Right cardiac atrium (tissue), 5 donors: ENCODE results near the gene BGLAP. TPM values are rescaled to one million over a fixed set of nuclear protein-coding genes. Genes with fewer than 3 reads are reported as not detected.

Experiments used
- ATAC-seq, 2 donors: fragments of 200-7000 bp; cut with Tn5 transposase; one replicate each; pipeline versions ENCODE4 v1.8.0 to v1.9.1; 2020; ENCODE audit warnings: moderate library complexity in 2 of 2, mild to moderate bottlenecking in 1 of 2
- DNase-seq, 3 donors: peaks; one replicate each; pipeline ENCODE4 v3.0.0-alpha.2; 2020
- H3K27ac ChIP-seq: one replicate; pipeline ENCODE4 v1.5.1; 2013; ENCODE audit warnings: mild to moderate bottlenecking, low read length, control low read depth, moderate library complexity
- H3K27me3 ChIP-seq: one replicate; pipeline ENCODE4 v1.6.1; 2013; ENCODE audit not compliant: control insufficient read depth, insufficient read depth
- H3K4me1 ChIP-seq: one replicate; pipeline ENCODE4 v1.6.1; 2013; ENCODE audit warnings: low read length; ENCODE audit not compliant: control insufficient read depth, insufficient read depth
- H3K4me3 ChIP-seq: one replicate; pipeline ENCODE4 v1.5.1; 2013; ENCODE audit warnings: low read length, control low read depth
- H3K9me3 ChIP-seq: one replicate; pipeline ENCODE4 v1.6.1; 2013; ENCODE audit warnings: low read length; ENCODE audit not compliant: control insufficient read depth
- WGBS: extraction: QIAGEN DNeasy Blood & Tissue Kit; methylation state at CpG from one replicate; pipeline ENCODE4 v1.1.7; 2013; 5-methylcytosine and 5-hydroxymethylcytosine counted together
- intact Hi-C, 4 donors: fragments of 100-400 bp; cut with DNase I; formaldehyde crosslinking; loops; one replicate each; pipeline versions ENCODE4 v1.11.0 to v1.14.0; 2022 to 2023
- polyA plus RNA-seq: library from polyadenylated mRNA; stranded (reverse); fragments of 200-250 nt; gene quantifications from one replicate; pipeline ENCODE4 v1.2.3, GENCODE V29; 2013
- total RNA-seq, 4 donors: library from RNA; stranded (reverse); fragmentation: NEBNext Ultra II Directional; extraction: Animal tissue kit (Norgen Biotek cat#: 25700); gene quantifications; one replicate each; pipeline ENCODE4 v1.2.1, GENCODE V29; 2021
- donor health status: healthy with polysubstance abuse.
- donor health status: DM: no; HTN: yes; CAD: no.
- donor health status: DM: no; HTN: no; CAD: no.
- donor health status: DM: no; HTN: yes; CAD: no; lungs with severe emphysema.
- donor health status: DM: yes; HTN: yes; CAD: no.

The BGLAP gene
- total and polyA plus RNA-seq, 5 donors = 0.45 to 0.92 (median 0.60) TPM; not detected in 1

- H3K4me1 ChIP-seq = no peaks in the 10 kb centered on the region
- no peaks in the 10 kb centered on the region for H3K27me3 ChIP-seq
- no peak overlapping the region for H3K4me3 ChIP-seq
- DNase-seq = no peak
- WGBS = 95% methylated on average over 8 of the region's 8 CpGs
- no peaks in the 10 kb centered on the region for H3K9me3 ChIP-seq
- ATAC-seq = no peak
- no peak overlapping the region for H3K27ac ChIP-seq
- intact Hi-C loops = no loop called here
These were observed 16.9 kb downstream of the BGLAP start for GRCh38 chr1:156258859-156259258.

DNA sequence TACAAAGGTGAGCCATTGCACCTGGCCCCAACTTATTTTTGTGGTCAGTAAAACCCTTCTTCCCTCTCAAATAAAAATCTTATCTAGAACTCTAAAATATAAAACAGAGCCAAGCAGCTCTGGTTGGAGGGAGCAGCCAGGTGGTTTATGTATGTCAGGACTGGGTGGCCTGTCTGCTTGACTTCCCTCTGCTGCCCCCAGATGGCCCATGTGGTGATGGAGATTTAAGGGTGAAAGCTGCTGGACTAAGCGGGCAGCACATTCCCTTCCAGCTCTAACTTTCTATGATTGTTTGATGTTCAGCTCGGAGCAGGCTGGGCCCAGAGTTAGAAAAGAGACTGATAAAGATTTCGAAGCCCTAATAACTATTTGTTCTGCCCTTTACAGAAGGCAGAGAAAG lies 17.8 kb downstream of the BGLAP start:
- ATAC-seq (no peak), DNase-seq (no peak)
- no peaks in the 10 kb centered on the region for H3K9me3 ChIP-seq
- no peaks in the 10 kb centered on the region for H3K27me3 ChIP-seq
- H3K4me3 ChIP-seq = no peak overlapping the region
- 68% methylated on average over 3 of the region's 3 CpGs for WGBS
- intact Hi-C loops = no loop called here
- no peaks in the 10 kb centered on the region for H3K4me1 ChIP-seq
- H3K27ac ChIP-seq = no peak overlapping the region

GRCh38 chr1:156260896-156261295 lies 18.9 kb downstream of the BGLAP start:
- no peaks in the 10 kb centered on the region for H3K9me3 ChIP-seq
- 93% methylated on average over 2 of the region's 2 CpGs for WGBS
- ATAC-seq (no peak), DNase-seq (no peak)
- H3K27me3 ChIP-seq = no peaks in the 10 kb centered on the region
- intact Hi-C loops = no loop called here
- H3K4me3 ChIP-seq = no peak overlapping the region
- H3K27ac ChIP-seq = no peak overlapping the region
- no peaks in the 10 kb centered on the region for H3K4me1 ChIP-seq

DNA sequence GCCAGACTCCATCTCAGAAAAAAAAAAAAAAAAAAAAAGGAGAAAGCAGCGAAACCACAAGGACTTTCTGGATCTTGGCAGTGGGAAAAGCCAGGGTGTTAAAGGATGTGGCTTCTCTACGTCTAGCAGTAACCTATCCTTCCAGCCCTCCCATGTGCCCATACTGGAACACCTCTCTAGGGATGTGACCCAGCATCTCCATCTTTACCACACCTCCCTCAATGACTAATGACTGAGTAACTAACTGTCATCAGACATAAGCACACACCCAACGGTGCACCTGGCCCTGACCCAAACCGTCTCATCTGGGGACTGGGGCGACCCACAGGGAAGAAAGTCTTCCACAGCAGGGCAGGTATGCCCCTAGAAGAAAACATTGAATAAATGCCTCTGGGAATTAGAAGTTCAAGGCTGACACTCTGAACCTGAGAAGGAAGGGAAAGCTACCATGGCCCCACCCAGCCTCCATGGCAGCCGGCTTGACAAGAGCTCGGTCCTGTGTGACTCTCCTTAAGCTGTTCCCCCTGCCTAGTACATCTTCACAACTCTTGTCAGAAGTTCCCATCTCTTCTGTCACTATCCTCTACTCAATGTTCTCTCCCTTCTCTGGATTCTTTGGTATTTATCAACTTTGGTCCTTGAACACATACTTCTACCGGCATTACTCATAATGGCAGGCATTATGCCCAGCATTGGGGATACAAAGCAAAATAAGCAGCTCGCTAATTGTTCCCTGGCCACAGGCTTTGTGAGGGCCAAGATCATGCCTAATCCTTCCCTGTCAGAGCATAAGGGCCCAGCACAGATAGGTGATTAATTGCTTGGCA lies 20.7 kb downstream of the BGLAP start:
- intact Hi-C loops = no loop called here
- Histone ChIP-seq H3K4me1 (no peaks in the 10 kb centered on the region), H3K4me3 (no peak overlapping the region), H3K27me3 (no peaks in the 10 kb centered on the region), H3K27ac (no peak overlapping the region), H3K9me3 (no peaks in the 10 kb centered on the region)
- ATAC-seq (no peak), DNase-seq (no peak)
- 77% methylated on average over 9 of the region's 9 CpGs for WGBS

DNA sequence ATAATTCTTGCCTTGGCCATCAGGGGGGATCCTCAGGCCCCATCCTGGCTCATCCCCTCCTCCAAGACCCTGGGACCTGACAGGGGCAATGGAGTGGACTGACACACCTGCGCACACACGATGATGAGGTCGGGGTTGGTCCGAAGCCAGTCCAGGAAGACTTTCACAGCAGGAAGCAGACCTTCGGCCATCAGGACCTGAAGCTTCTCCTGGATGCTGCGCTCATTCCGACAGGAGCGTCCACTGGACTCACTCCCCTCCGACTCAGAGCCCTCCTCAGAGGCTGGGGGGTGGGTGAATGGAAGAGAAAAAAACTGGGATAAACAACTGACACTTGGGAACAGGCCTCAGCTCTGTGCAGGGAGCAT lies 21.3 kb downstream of the BGLAP start:
- H3K27me3 ChIP-seq = no peaks in the 10 kb centered on the region
- H3K4me3 ChIP-seq = no peak overlapping the region
- intact Hi-C loops = no loop called here
- no peak for ATAC-seq
- H3K27ac ChIP-seq = no peak overlapping the region
- no peaks in the 10 kb centered on the region for H3K4me1 ChIP-seq
- no peaks in the 10 kb centered on the region for H3K9me3 ChIP-seq
- DNase-seq = no peak
- 82% methylated on average over 9 of the region's 9 CpGs for WGBS

GRCh38 chr1:156266051-156266450 lies 24.1 kb downstream of the BGLAP start:
- WGBS = 76% methylated on average over 13 of the region's 13 CpGs
- H3K4me1 ChIP-seq = no peaks in the 10 kb centered on the region
- no peak overlapping the region for H3K4me3 ChIP-seq
- DNase-seq = no peak
- H3K27me3 ChIP-seq = no peaks in the 10 kb centered on the region
- no peak overlapping the region for H3K27ac ChIP-seq
- no peak for ATAC-seq
- intact Hi-C loops = no loop called here
- H3K9me3 ChIP-seq = no peaks in the 10 kb centered on the region

DNA sequence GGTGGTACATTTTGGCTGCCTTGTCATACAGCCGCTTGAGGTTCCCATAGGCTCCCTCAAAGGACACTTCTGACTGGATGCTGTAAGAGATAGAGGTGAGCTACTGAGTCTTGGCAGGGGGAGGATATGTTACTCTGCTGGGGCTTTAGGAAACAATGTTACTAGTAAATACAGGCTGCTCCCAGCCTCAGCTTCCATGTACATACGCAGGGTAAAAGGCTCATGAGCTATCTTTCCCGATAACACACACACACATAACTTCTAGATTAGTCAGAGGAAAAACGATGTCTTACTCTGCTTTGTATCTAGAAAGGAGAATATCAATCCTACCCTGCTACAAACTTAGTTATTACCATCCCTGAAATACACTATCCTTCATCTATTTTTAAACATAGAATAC lies 26.4 kb downstream of the BGLAP start:
- no peak for DNase-seq
- intact Hi-C loops = no loop called here
- WGBS = 63% methylated on average over 4 of the region's 4 CpGs
- Histone ChIP-seq H3K9me3 (no peaks in the 10 kb centered on the region), H3K4me3 (no peak overlapping the region), H3K27ac (no peak overlapping the region), H3K27me3 (no peaks in the 10 kb centered on the region), H3K4me1 (no peaks in the 10 kb centered on the region)
- no peak for ATAC-seq

- 96% methylated on average over 3 of the region's 3 CpGs for WGBS
- ATAC-seq (no peak), DNase-seq (no peak)
- intact Hi-C loops = no loop called here
- H3K4me3 ChIP-seq = no peak overlapping the region
- H3K9me3 ChIP-seq = no peaks in the 10 kb centered on the region
- no peak overlapping the region for H3K27ac ChIP-seq
- no peaks in the 10 kb centered on the region for H3K4me1 ChIP-seq
- H3K27me3 ChIP-seq = no peaks in the 10 kb centered on the region
These were observed 28.3 kb downstream of the BGLAP start for GRCh38 chr1:156270314-156270713.

DNA sequence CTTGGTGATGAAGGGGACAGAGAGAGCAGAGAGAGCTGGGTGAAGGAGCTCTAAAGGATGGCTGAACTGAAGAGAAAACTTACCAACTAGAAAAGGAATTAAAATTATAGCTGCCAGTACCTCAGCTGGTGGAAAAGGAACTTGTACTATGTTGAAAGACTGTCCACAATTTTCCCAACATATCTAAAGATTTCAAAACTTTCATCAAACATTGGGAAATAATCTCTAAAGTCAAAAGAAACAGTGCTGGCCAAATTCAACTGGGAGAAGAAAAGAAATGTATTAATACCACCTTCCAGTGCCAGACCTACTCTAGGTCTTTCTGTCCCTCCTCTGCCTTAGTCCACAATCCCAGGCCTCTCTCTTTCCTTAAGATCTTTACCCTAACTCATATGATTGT lies 34.5 kb downstream of the BGLAP start:
- H3K4me3 ChIP-seq = no peak overlapping the region
- no peaks in the 10 kb centered on the region for H3K27me3 ChIP-seq
- H3K4me1 ChIP-seq = peaks cover 9% of the 10 kb centered on the region
- H3K9me3 ChIP-seq = no peaks in the 10 kb centered on the region
- ATAC-seq (no peak), DNase-seq (no peak)
- no peak overlapping the region for H3K27ac ChIP-seq
- intact Hi-C loops = no loop called here

DNA sequence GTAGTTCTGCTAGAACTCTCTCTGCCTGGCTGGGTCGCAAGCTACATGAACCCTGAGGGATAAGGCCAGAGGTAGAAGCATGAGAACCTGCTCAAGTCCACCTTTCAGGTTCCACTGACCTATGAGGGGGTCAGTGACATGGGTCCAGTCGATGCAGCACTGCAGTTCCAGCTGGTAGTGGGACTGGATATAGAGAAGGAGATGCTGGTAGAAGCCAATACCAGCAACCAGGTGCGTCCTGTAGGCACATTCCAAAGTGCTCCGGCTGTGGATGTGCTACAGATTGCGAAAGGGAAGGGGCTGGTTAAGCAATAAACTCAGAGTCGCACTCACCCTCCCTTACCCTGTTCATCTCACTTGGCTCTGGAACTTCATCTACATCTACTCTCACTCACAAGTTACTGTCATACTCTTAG lies 35.0 kb downstream of the BGLAP start:
- Histone ChIP-seq H3K4me3 (no peak overlapping the region), H3K4me1 (peaks cover 11% of the 10 kb centered on the region), H3K27me3 (no peaks in the 10 kb centered on the region), H3K27ac (no peak overlapping the region), H3K9me3 (no peaks in the 10 kb centered on the region)
- intact Hi-C loops = no loop called here
- WGBS = 63% methylated on average over 6 of the region's 6 CpGs
- ATAC-seq = no peak
- DNase-seq = no peak

GRCh38 chr1:156279837-156280236 lies 37.9 kb downstream of the BGLAP start:
- intact Hi-C loops = no loop called here
- Histone ChIP-seq H3K27ac (no peak overlapping the region), H3K4me3 (no peak overlapping the region), H3K27me3 (no peaks in the 10 kb centered on the region), H3K4me1 (peaks cover 16% of the 10 kb centered on the region), H3K9me3 (no peaks in the 10 kb centered on the region)
- ATAC-seq = no peak
- no peak for DNase-seq
- 87% methylated on average over 3 of the region's 3 CpGs for WGBS

- Histone ChIP-seq H3K9me3 (no peaks in the 10 kb centered on the region), H3K4me1 (peaks cover 16% of the 10 kb centered on the region), H3K27me3 (no peaks in the 10 kb centered on the region), H3K27ac (peak overlapping the region; percentile 91), H3K4me3 (peak overlapping the region; percentile 74)
- ATAC-seq = peak; percentile 70 to 74
- intact Hi-C loops = no loop called here
- 13% methylated on average over 8 of the region's 8 CpGs for WGBS
- DNase-seq = peak; percentile 65 to 83 (median 78)
These were observed 39.3 kb downstream of the BGLAP start for GRCh38 chr1:156281281-156281680.
